ENCODE results near the gene WDR5B. TPM values are rescaled to one million over a fixed set of nuclear protein-coding genes. Genes with fewer than 3 reads are reported as not detected.

The WDR5B gene
- total RNA-seq, 1 experiment from 2014 or later, result 9.4 TPM

- DNase-seq (ENCODE audit: low read depth), result peak; percentile 15
These were observed 50.1 kb downstream of the WDR5B start for GRCh38 chr3:122365582-122366378.

- no peak for DNase-seq (ENCODE audit: low read depth)
These were observed 50.8 kb downstream of the WDR5B start for GRCh38 chr3:122365073-122365472.

- no peak for DNase-seq (ENCODE audit: low read depth)
These were observed 51.4 kb downstream of the WDR5B start for GRCh38 chr3:122364490-122364889.

Other genes starting within 250 kb of the WDR5B start
- gene CASR, start 232.4 kb downstream of the WDR5B start, total RNA-seq (2014; rRNA removed; shearing (Covaris generic)), result not detected in 2 replicates
- gene CSTA, start 90.8 kb downstream of the WDR5B start, total RNA-seq (2014; rRNA removed; shearing (Covaris generic)), result 0.72 and 0.78 TPM in 2 replicates
- gene MIX23, start 32.8 kb downstream of the WDR5B start, total RNA-seq (2014; rRNA removed; shearing (Covaris generic)), result 66.8 and 99.6 TPM in 2 replicates
- 72.1 and 87.6 TPM in 2 replicates for gene FAM162A, start 31.9 kb downstream of the WDR5B start, total RNA-seq (2014; rRNA removed; shearing (Covaris generic))
- gene KPNA1, start 98.9 kb upstream of the WDR5B start, total RNA-seq (2014; rRNA removed; shearing (Covaris generic)), result 33.3 and 34.7 TPM in 2 replicates
- 17.4 and 22.1 TPM in 2 replicates for gene PARP9, start 148.2 kb upstream of the WDR5B start, total RNA-seq (2014; rRNA removed; shearing (Covaris generic))
- 24.3 and 24.9 TPM in 2 replicates for gene DTX3L, start 148.3 kb upstream of the WDR5B start, total RNA-seq (2014; rRNA removed; shearing (Covaris generic))
- 0.10 TPM in 1 of 2 replicates, not detected in the other for gene PARP15, start 161.6 kb upstream of the WDR5B start, total RNA-seq (2014; rRNA removed; shearing (Covaris generic))

All from RPMI7951 (cell line).